ENCODE data around the gene HOGA1.

The HOGA1 gene

GRCh38 chr10:97651773-97652172 is 67.6 kb downstream of the HOGA1 start:
- no peak for DNase-seq

- no peak for DNase-seq
Measured at GRCh38 chr10:97656777-97657176, 72.6 kb downstream of the HOGA1 start.

GRCh38 chr10:97659589-97659988 is 75.4 kb downstream of the HOGA1 start:
- DNase-seq: no peak
